Omental fat pad (tissue), 4 donors: ENCODE results near the gene WBP4. TPM values are rescaled to one million over a fixed set of nuclear protein-coding genes. Genes with fewer than 3 reads are reported as not detected.
A peak's percentile ranks its signal among the peaks of the same experiment; 100 is the strongest.

Experiments used
- ATAC-seq: fragments of 150-250 bp; one replicate; pipeline ENCODE4 v1.9.1; 2016; ENCODE audit warnings: mild to moderate bottlenecking, moderate library complexity; ENCODE audit not compliant: low FRiP score
- DNase-seq: peaks from one replicate; pipeline ENCODE4 v3.0.0-alpha.2; 2019; ENCODE audit warnings: low spot score
- CTCF ChIP-seq, 3 donors: fragments of 450-650 bp; IDR thresholded peaks; one replicate each; pipeline ENCODE4 v1.5.1; 2016 to 2017; ENCODE audit warnings: antibody characterized with exemption in 3 of 3, mild to moderate bottlenecking in 3 of 3, moderate library complexity in 2 of 3
- total RNA-seq, 4 donors: library from RNA; depleted of rRNA; stranded (reverse); fragments of >200 nt; gene quantifications; one replicate each; pipeline ENCODE4 v1.1.0, GENCODE V29; 2016

The WBP4 gene, protein sequence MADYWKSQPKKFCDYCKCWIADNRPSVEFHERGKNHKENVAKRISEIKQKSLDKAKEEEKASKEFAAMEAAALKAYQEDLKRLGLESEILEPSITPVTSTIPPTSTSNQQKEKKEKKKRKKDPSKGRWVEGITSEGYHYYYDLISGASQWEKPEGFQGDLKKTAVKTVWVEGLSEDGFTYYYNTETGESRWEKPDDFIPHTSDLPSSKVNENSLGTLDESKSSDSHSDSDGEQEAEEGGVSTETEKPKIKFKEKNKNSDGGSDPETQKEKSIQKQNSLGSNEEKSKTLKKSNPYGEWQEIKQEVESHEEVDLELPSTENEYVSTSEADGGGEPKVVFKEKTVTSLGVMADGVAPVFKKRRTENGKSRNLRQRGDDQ
- total RNA-seq: 10 to 100 TPM; 11.4 to 14.5 (median 11.8) TPM

GRCh38 chr13:41061075-41061913 lies at the start of gene WBP4:
Gene WBP4, plus strand, starts transcription at chr13:41061509. Its CDS starts 165 bp downstream, at chr13:41061674.
- ATAC-seq (peak; percentile 83), DNase-seq (peak; percentile 80)
- TF ChIP-seq CTCF (IDR thresholded peaks at IDR 0.05): no peak

GRCh38 chr13:41012536-41012935 lies 48.8 kb upstream of the WBP4 start:
- TF ChIP-seq CTCF (IDR thresholded peaks at IDR 0.05): no peak
- ATAC-seq (no peak), DNase-seq (no peak)

DNA sequence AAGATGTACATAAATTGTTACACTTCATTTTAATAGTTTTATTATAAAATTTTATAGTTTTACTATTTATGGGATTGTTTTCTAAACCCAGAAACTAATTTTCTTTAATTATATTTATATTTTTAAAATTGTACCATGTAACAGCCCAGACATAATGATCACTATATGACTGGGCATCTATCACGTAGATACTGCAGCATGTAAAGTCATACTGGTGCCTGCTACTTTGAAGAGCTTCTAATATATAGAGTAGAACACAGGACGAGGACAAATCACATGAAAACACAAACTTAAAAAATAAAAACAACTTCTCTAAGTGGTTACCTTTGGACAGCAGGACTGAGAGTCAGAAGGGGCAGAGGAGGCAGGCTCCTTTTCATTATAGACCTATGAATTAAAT lies 47.5 kb upstream of the WBP4 start:
- ATAC-seq (no peak), DNase-seq (no peak)
- no peak for TF ChIP-seq CTCF (IDR thresholded peaks at IDR 0.05)

- ATAC-seq: no peak
Observed at GRCh38 chr13:41015920-41016319, 45.4 kb upstream of the WBP4 start.

GRCh38 chr13:41017159-41017558 lies 44.1 kb upstream of the WBP4 start:
- no peak for TF ChIP-seq CTCF (IDR thresholded peaks at IDR 0.05)
- ATAC-seq: no peak
- no peak for DNase-seq

More at GRCh38 chr13:41015920-41016319, 45.4 kb upstream of the WBP4 start:
- no peak for TF ChIP-seq CTCF (IDR thresholded peaks at IDR 0.05)
- no peak for DNase-seq

DNA sequence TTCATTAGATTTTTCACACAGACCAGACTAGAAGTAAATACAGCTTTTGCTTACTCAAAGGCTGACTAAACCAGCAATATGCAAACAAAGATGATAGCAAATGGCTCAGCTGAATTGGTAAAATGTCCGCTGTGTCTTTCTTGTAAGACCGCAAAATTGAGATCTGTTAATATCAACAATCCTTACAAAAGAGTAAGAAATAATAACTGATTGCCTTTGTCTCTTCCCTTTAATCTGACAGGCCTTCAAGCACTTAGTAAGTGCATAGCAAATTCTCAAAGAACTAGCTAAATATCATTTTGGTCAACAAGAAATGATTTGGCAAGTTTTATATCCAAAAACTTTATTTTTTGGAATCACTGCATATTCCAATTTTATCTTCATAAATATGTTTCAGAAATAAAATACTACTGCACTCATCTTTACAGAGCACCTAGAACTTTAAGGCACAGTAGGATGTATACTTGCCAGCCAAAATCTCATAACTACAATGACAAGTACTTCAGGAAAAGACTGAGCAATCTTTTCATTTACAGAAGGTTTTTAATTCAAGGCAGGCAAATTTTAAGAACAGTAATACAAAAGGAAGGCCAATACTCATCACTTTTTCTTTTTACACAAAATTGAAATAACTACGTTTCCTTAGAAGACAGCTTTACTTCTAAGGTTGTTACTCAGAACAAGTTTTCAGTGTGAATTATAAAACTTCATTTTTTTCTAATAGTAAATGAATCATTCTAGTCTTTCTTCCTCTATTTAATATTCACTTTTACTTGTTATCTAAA lies 43.3 kb upstream of the WBP4 start:
- ATAC-seq: no peak
- TF ChIP-seq CTCF (IDR thresholded peaks at IDR 0.05): no peak
- no peak for DNase-seq
